Fibroblast of villous mesenchyme (primary cell): ENCODE data around the gene TMEM131L. TPM values are rescaled to one million over a fixed set of nuclear protein-coding genes. Genes with fewer than 3 reads are reported as not detected.
"Not testable (repeated sequence)": the region's sequence is repeated elsewhere in the genome, so short reads cannot be mapped to it uniquely, and the experiment has no call there.

ENCODE experiments used
- DNase-seq: peaks from one replicate; pipeline ENCODE4 v3.0.0-alpha.2; 2010; ENCODE audit warnings: low read depth
- H3K4me3 ChIP-seq: 2 replicates; pipeline ENCODE4 v1.5.1; 2011; ENCODE audit warnings: low read depth, mild to moderate bottlenecking, low read length
- CTCF ChIP-seq: IDR thresholded peaks from 2 replicates; pipeline ENCODE4 v1.5.1; 2012; ENCODE audit warnings: low read depth, mild to moderate bottlenecking, low read length; ENCODE audit not compliant: insufficient read depth
- total RNA-seq: library from RNA; depleted of rRNA; stranded (reverse); fragments of >200 nt; gene quantifications from 2 replicates; pipeline ENCODE4 v1.2.3, GENCODE V29; 2012

The TMEM131L gene
- total RNA-seq, 1 donor, result 4.7 TPM

DNA sequence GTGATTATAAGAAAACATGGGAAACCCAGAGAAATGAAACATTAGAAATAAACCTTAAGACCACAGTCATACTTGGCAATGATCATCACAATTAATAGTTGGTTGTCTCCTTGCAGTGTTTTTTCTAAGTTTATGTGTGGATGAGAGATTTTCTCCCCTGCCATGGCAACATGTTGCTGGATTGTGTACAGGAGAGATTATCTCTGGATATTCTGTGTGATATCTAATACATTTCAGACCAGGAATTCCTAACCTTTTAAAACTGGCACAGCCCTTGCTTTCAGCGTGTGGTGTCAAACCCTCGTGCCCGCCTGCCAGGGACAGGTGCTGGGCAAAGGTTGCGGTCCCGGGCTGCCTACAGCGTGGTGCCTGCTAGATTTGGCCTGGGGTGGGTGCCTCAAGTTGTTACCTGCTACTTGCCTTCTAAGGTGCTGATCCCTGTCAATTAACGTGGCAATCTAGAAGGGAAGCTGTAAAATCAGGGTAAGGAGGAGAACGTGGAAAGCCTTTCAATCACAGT, 100.5 kb downstream of the TMEM131L start:
- no peak for TF ChIP-seq CTCF
- no peak overlapping the region for H3K4me3 ChIP-seq
- no peak for DNase-seq

GRCh38 chr4:153567660-153568059, 101.5 kb downstream of the TMEM131L start:
- DNase-seq, H3K4me3 ChIP-seq: not testable (repeated sequence)

GRCh38 chr4:153570228-153570973, 104.2 kb downstream of the TMEM131L start:
- TF ChIP-seq CTCF, result no peak
- DNase-seq, result no peak

GRCh38 chr4:153571006-153571545, 104.9 kb downstream of the TMEM131L start:
- no peak for TF ChIP-seq CTCF
- no peak for DNase-seq
- H3K4me3 ChIP-seq, result no peak overlapping the region

More at GRCh38 chr4:153570228-153570973, 104.2 kb downstream of the TMEM131L start:
- H3K4me3 ChIP-seq, result no peak overlapping the region

- no peak for TF ChIP-seq CTCF
- DNase-seq, result no peak
- H3K4me3 ChIP-seq, result no peak overlapping the region
Measured at GRCh38 chr4:153572609-153573008, 106.4 kb downstream of the TMEM131L start.

GRCh38 chr4:153573221-153573620, 107.1 kb downstream of the TMEM131L start:
- no peak overlapping the region for H3K4me3 ChIP-seq
- DNase-seq, result no peak
- no peak for TF ChIP-seq CTCF

DNA sequence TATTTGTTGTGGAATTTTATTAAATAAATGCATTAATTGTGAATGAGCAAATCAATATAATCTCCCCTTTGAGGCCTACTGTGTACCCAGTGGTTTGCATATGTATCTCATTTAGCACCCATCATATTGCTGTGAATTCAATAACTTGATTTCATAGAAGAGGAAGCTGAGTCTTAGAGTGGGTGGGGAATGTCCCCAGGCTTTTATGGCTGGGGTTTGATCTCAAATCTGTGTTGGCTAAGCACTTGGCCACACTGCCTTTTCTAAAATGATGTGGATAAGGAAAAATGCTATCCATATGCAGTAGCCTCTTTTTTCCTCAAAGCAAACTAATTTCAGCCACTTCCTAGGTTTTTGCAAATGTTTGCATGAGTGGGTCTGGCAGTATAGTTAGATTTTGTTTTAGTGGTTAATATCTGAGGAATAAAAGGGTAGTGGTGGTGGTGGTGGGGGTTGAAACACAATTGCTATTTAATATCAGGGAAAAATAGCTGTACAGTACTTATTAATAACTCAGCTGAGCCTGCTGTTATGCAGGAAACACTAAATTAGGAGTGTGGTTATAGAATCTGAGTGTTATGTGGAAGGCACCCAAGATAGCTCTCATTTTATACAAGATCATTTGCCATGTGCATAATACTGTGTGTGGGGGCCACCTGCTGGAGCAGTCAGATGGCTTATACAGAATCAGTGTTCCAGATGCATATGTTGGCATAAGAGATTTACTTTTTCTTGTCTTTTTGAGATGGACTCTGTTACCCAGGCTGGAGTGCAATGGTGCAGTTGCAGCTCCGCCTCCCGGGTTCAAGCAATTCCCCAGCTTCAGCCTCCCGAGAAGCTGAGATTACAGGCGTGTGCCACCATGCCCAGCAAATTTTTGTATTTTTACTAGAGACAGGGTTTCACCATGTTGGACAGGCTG, 108.0 kb downstream of the TMEM131L start:
- no peak overlapping the region for H3K4me3 ChIP-seq
- TF ChIP-seq CTCF, result peak; percentile 71
- peak; percentile 82 for DNase-seq
